ENCODE measurements around the gene RUSC1.

DNA sequence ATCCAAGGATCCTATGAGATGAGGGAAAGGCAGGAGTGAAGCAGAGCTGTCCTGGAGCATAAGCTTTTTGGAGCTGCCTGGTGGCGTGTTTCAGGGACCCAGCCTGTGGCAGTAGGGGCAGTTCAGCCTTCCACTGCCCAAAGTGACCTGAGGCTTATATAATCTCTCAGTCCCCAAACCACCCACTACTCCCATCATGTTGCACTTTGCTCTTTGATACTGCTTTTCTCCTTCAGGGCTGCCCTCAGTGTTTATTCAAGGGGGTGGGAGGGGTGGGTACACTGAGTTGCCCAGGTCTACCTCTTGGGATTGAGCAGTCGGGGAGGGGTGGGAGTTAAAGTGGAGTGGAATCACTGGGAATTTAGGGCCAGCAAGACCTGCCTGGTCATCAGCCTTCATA is 34.1 kb upstream of the RUSC1 start:
- no peak for TF ChIP-seq POLR2A (IDR thresholded peaks at IDR 0.05)
- TF ChIP-seq, protein P1, sequence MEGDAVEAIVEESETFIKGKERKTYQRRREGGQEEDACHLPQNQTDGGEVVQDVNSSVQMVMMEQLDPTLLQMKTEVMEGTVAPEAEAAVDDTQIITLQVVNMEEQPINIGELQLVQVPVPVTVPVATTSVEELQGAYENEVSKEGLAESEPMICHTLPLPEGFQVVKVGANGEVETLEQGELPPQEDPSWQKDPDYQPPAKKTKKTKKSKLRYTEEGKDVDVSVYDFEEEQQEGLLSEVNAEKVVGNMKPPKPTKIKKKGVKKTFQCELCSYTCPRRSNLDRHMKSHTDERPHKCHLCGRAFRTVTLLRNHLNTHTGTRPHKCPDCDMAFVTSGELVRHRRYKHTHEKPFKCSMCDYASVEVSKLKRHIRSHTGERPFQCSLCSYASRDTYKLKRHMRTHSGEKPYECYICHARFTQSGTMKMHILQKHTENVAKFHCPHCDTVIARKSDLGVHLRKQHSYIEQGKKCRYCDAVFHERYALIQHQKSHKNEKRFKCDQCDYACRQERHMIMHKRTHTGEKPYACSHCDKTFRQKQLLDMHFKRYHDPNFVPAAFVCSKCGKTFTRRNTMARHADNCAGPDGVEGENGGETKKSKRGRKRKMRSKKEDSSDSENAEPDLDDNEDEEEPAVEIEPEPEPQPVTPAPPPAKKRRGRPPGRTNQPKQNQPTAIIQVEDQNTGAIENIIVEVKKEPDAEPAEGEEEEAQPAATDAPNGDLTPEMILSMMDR (IDR thresholded peaks at IDR 0.05): no peak

Measured in heart left ventricle (tissue), 13 donors.